HepG2 (cell line): ENCODE results near the gene RPS19BP1. TPM values are rescaled to one million over a fixed set of nuclear protein-coding genes. Genes with fewer than 3 reads are reported as not detected.

Source experiments
- REXO4 ChIP-seq: sonication (generic); formaldehyde crosslinking; IDR thresholded peaks from 2 replicates; pipeline ENCODE4 v1.8.0; 2022; ENCODE audit warnings: missing genetic modification reagents, mild to moderate bottlenecking, borderline replicate concordance
- SMAD1 ChIP-seq: sonication (generic); formaldehyde crosslinking; IDR thresholded peaks from 2 replicates; pipeline ENCODE4 v1.4.0; 2020; ENCODE audit warnings: missing genetic modification reagents, low read depth, mild to moderate bottlenecking, borderline replicate concordance
- SNAI1 ChIP-seq: sonication (generic); formaldehyde crosslinking; IDR thresholded peaks from 2 replicates; pipeline ENCODE4 v1.5.0; 2020; ENCODE audit warnings: mild to moderate bottlenecking, missing genetic modification reagents, borderline replicate concordance
- ZHX2 ChIP-seq, 2 experiments: sonication (generic) in 1 of 2; formaldehyde crosslinking in 1 of 2; IDR thresholded peaks; 2 replicates each; pipeline versions ENCODE4 v1.6.1 to v1.9.0; 2014 to 2022; ENCODE audit warnings: antibody characterized with exemption in 1 of 2, borderline replicate concordance in 1 of 2, inconsistent platforms in 1 of 2, low read depth in 1 of 2, missing genetic modification reagents in 1 of 2
- ZMAT3 ChIP-seq: sonication (generic); formaldehyde crosslinking; conservative IDR thresholded peaks from 2 replicates; pipeline ENCODE4 v1.7.0; 2021; ENCODE audit warnings: missing genetic modification reagents
- ZNF275 ChIP-seq: sonication (generic); formaldehyde crosslinking; IDR thresholded peaks from 2 replicates; pipeline ENCODE4 v1.8.0; 2022; ENCODE audit warnings: missing genetic modification reagents, mild to moderate bottlenecking, inconsistent platforms, borderline replicate concordance
- ZNF280B ChIP-seq: sonication (generic); formaldehyde crosslinking; IDR thresholded peaks from 2 replicates; pipeline ENCODE4 v1.5.0; 2020; ENCODE audit warnings: missing genetic modification reagents, mild to moderate bottlenecking, borderline replicate concordance
- ZNF44 ChIP-seq: sonication (generic); formaldehyde crosslinking; IDR thresholded peaks from 2 replicates; pipeline ENCODE4 v1.5.1; 2020; ENCODE audit warnings: mild to moderate bottlenecking, missing genetic modification reagents
- ZNF746 ChIP-seq: sonication (generic); formaldehyde crosslinking; IDR thresholded peaks from 2 replicates; pipeline ENCODE4 v1.8.0; 2022; ENCODE audit warnings: mild to moderate bottlenecking, missing genetic modification reagents
- ZNF800 ChIP-seq: sonication (generic); formaldehyde crosslinking; IDR thresholded peaks from 2 replicates; pipeline ENCODE4 v1.4.0; 2020; ENCODE audit warnings: missing genetic modification reagents
- polyA plus RNA-seq, 8 experiments: library from polyadenylated mRNA; depleted of rRNA in 3 of 8; stranded (reverse) in 7 of 8; unstranded in 1 of 8; fragments of >200 nt; fragmentation: Illumina TruSeq in 4 of 8; extraction: Trizol in 4 of 8; gene quantifications; 2 replicates each; pipeline versions ENCODE4 v1.2.1 to v1.2.3, GENCODE V29; 2011 to 2016; ENCODE audit warnings: low read depth in 4 of 8, missing spikeins in 1 of 8, mixed read lengths in 1 of 8; ENCODE audit not compliant: insufficient read depth in 1 of 8
- total RNA-seq, 5 experiments: library from RNA; depleted of rRNA; stranded (reverse); fragments of >200 nt; fragmentation: Illumina TruSeq; extraction: Trizol; gene quantifications; 2 replicates each; pipeline ENCODE4 v1.2.3, GENCODE V29; 2016; ENCODE audit warnings: low read depth in 1 of 5
- TF ChIP-seq, protein P1 (sequence below): sonication (generic); formaldehyde crosslinking; IDR thresholded peaks from 2 replicates; pipeline ENCODE4 v1.8.1; 2023; ENCODE audit warnings: mild to moderate bottlenecking, missing genetic modification reagents
- TF ChIP-seq, protein P2 (sequence below): sonication (generic); formaldehyde crosslinking; IDR thresholded peaks from 2 replicates; pipeline ENCODE4 v1.5.0; 2020; ENCODE audit warnings: mild to moderate bottlenecking, missing genetic modification reagents, moderate library complexity

The RPS19BP1 gene
- total and polyA plus RNA-seq, 2 of the 13 experiments (the other 11 are each of a cell fraction or from before 2014, with no cell fraction given), result 44.3 to 81.3 TPM

- 0 out of 2 replicates have a peak, but pooled peaks have one; percentile 42 for TF ChIP-seq ZNF44
- peak; percentile 41; the same call in 1 of the 2 replicates for TF ChIP-seq SMAD1 (CRISPR knock-in tag)
- TF ChIP-seq ZNF280B (CRISPR knock-in tag), result peak; percentile 78; the same call in 1 of the 2 replicates
- no peak for TF ChIP-seq SNAI1
- 0 out of 2 replicates have a peak, but pooled peaks have one; percentile 31 for TF ChIP-seq ZNF746 (CRISPR knock-in tag)
- peak; percentile 86; the same call in 1 of the 2 replicates for TF ChIP-seq ZMAT3 (CRISPR knock-in tag)
- TF ChIP-seq, protein P1, sequence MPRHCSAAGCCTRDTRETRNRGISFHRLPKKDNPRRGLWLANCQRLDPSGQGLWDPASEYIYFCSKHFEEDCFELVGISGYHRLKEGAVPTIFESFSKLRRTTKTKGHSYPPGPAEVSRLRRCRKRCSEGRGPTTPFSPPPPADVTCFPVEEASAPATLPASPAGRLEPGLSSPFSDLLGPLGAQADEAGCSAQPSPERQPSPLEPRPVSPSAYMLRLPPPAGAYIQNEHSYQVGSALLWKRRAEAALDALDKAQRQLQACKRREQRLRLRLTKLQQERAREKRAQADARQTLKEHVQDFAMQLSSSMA (CRISPR knock-in tag), result peak; percentile 67
- TF ChIP-seq, protein P2, sequence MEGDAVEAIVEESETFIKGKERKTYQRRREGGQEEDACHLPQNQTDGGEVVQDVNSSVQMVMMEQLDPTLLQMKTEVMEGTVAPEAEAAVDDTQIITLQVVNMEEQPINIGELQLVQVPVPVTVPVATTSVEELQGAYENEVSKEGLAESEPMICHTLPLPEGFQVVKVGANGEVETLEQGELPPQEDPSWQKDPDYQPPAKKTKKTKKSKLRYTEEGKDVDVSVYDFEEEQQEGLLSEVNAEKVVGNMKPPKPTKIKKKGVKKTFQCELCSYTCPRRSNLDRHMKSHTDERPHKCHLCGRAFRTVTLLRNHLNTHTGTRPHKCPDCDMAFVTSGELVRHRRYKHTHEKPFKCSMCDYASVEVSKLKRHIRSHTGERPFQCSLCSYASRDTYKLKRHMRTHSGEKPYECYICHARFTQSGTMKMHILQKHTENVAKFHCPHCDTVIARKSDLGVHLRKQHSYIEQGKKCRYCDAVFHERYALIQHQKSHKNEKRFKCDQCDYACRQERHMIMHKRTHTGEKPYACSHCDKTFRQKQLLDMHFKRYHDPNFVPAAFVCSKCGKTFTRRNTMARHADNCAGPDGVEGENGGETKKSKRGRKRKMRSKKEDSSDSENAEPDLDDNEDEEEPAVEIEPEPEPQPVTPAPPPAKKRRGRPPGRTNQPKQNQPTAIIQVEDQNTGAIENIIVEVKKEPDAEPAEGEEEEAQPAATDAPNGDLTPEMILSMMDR (CRISPR knock-in tag), result peak; percentile 100
- TF ChIP-seq ZNF800 (CRISPR knock-in tag), result no peak
- peak; percentile 61; the same call in 1 of the 2 replicates for TF ChIP-seq ZHX2 (IDR thresholded peaks at IDR 0.05; ENCODE audit: low read depth)
- TF ChIP-seq ZHX2 (CRISPR knock-in tag; IDR thresholded peaks at IDR 0.05; ENCODE audit: borderline replicate concordance), result no peak
- no peak for TF ChIP-seq REXO4 (CRISPR knock-in tag)
- TF ChIP-seq ZNF275 (CRISPR knock-in tag), result no peak; the same call in 1 of the 2 replicates
Observed at GRCh38 chr22:39528681-39529486, 3.7 kb downstream of the RPS19BP1 start (continued).
